GM18511 (cell line): ENCODE results near the gene CDK12.
A peak's percentile ranks its signal among the peaks of the same experiment; 100 is the strongest.
"Not testable (repeated sequence)": the region's sequence is repeated elsewhere in the genome, so short reads cannot be mapped to it uniquely, and the experiment has no call there.

Experiments
- ATAC-seq: cut with Tn5 transposase; IDR thresholded peaks from one replicate; pipeline ENCODE4 v1.9.1; 2021; ENCODE audit warnings: mild to moderate bottlenecking, moderate library complexity; ENCODE audit not compliant: unreplicated experiment

Gene CDK12

GRCh38 chr17:39461113-39461925 is at the start of gene CDK12:
CDK12 (plus strand) TSS chr17:39461486; CDS start chr17:39462072, 586 bp downstream.
- ATAC-seq, result peak; percentile 84

GRCh38 chr17:39416141-39416540 is 45.1 kb upstream of the CDK12 start:
- no peak for ATAC-seq

DNA sequence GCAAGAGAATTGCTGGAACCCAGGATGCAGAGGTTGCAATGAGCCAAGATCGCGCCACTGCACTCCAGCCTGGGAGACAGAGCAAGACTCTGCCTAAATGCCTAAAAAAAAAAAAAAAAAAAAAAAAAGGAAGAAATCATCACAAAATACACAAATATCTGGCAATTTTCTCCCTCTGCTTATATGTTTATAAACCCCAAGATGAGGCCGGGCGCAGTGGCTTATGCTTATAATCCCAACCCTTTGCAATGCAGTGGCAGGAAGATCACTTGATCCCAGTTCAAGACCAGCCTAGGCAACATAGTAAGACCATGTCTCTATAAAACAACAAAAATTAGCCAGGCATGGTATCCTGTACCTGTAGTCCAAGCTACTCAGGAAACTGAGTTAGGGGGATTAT is 31.7 kb upstream of the CDK12 start:
- no peak for ATAC-seq

GRCh38 chr17:39439868-39440267 is 21.4 kb upstream of the CDK12 start:
- not testable (repeated sequence) for ATAC-seq

DNA sequence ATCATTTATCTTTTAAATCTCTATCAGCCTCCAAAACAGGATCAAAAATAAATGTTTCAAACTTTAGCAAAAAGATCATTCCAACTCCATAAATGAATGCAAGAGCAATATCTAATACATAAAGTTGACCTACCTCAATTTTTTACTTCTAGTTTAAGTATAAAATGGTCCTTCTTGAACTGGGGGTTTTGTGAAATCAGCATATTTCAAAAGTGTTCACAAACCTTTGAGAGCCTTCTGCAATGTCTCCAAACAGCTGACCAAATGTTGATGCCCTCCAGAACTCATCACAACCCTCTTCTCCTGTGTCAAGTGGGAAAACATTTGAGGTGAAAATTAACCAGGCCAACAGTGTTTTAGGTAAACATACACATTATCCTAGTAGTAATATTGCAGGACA is 18.0 kb upstream of the CDK12 start:
- no peak for ATAC-seq

DNA sequence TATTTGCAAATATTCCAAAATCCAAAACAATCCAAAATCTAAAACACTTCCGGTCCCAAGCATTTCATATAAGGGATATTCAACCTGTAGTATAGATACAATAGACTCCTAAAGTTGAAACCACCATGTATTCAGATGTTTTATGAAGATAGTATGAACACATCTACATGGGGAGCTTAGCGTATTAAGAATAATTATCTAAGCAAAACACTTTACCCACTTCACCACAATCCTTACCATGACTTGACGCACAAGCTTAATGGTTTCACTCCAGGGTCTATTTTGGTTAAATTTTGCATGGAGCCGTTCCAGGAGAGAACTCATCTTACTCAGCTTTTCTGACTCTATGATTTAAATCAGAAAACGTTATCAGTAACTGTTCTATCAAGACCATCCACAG is 13.7 kb upstream of the CDK12 start:
- no peak for ATAC-seq

DNA sequence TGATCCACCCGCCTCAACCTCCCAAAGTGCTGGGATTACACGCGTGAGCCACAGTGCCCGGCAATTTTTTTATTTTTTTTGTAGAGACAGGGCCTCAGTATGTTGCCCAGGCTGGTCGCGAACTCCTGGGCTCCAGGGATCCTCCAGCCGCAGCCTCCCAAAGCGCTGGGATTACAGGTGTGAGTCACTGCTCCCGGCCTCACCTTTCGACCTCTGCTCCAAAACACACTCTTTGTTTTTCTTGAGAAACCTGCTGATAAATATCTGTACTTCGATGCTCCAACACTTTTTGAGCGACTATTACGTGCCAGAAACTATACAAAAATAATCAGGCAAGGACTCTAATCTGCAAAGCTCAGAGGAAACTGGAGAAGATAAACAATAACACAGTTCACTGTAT is 11.2 kb upstream of the CDK12 start:
- ATAC-seq, result no peak

- peak; percentile 84 for ATAC-seq
Measured at GRCh38 chr17:39450847-39451581, 10.3 kb upstream of the CDK12 start, which contains the start of gene MED1. MED1 (minus strand) TSS chr17:39451263; CDS start chr17:39451062, 201 bp downstream.

DNA sequence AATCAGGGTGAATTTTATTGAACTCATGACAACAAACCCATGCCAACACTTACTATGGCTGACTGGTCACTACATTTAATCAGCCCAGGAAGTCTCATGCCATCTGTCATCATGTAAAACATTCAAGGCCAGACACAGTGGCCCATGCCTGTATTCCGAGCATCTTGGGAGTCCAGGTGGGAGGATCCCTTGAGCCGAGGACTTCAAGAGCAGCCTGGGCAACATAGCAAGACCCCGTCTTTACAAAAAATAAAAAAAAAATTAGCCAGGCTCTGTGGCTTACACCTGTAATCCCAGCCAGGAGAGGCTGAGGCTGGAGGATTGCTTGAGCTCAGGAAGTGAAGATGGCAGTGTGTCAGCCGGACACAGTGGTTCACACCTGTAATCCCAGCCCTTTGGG is 5.4 kb upstream of the CDK12 start:
- no peak for ATAC-seq

DNA sequence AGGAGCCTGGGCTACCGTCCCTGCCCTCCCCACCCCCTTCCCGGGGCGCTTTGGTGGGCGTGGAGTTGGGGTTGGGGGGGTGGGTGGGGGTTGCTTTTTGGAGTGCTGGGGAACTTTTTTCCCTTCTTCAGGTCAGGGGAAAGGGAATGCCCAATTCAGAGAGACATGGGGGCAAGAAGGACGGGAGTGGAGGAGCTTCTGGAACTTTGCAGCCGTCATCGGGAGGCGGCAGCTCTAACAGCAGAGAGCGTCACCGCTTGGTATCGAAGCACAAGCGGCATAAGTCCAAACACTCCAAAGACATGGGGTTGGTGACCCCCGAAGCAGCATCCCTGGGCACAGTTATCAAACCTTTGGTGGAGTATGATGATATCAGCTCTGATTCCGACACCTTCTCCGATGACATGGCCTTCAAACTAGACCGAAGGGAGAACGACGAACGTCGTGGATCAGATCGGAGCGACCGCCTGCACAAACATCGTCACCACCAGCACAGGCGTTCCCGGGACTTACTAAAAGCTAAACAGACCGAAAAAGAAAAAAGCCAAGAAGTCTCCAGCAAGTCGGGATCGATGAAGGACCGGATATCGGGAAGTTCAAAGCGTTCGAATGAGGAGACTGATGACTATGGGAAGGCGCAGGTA is 762 bp downstream of the CDK12 start:
- ATAC-seq, result peak; percentile 19

- ATAC-seq, result no peak
Measured at GRCh38 chr17:39462631-39463375, 1.5 kb downstream of the CDK12 start.

DNA sequence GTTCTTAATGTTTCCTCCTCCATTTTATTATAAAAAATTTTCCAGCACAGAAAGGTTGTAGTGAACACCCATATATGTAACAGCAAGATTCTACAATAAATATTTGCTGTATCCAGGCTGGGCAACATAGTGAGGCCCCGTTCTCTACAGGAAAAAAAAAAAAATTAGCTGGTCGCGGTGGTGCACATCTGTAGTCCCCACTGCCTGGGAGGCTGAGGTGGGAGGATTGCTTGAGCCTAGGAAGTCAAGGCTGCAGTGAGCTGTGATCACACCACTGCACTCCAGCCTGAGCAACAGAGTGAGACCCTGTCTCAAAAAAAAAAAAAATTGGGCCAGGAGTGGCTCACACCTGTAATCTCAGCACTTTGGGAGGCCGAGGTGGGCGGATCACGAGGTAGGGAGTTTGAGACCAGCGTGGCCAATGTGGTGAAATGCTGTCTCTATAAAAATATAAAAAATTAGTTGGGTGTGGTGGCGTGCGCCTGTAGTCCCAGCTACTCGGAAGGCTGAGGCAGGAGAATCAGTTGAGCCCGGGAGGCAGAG is 3.4 kb downstream of the CDK12 start:
- ATAC-seq, result not testable (repeated sequence)

DNA sequence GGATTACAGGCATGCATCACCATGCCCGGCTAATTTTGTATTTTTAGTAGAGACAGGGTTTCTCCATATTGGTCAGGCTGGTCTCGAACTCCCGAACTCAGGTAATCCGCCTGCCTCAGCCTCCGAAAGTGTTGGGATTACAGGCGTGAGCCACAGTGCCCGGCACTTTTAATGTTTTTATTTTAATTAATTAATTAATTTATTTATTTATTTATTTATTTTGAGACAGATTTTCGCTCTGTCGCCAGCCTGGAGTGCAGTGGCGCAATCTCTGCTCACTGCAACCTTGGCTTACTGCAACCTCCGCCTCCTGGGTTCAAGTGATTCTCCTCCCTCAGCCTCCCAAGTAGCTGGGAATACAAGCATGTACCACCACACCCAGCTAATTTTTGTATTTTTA is 7.3 kb downstream of the CDK12 start:
- not testable (repeated sequence) for ATAC-seq

DNA sequence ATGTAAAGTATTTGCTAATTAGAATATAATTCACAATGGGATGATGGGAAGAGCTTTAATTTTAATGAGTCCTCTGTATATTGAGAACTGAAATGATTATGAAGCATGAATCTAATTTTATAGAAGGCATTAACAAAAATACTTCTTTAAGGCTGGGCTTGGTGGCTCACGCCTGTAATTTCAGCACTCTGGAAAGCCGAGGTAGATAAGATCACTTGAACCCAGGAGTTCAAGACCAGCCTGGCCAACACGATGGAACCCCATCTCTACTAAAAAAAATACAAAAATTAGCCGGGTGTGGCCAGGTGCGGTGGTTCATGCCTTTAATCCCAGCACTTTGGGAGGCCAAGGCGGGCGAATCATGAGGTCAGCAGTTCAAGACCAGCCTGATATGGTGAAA is 12.0 kb downstream of the CDK12 start:
- no peak for ATAC-seq

GRCh38 chr17:39479631-39480030 is 18.3 kb downstream of the CDK12 start:
- not testable (repeated sequence) for ATAC-seq

DNA sequence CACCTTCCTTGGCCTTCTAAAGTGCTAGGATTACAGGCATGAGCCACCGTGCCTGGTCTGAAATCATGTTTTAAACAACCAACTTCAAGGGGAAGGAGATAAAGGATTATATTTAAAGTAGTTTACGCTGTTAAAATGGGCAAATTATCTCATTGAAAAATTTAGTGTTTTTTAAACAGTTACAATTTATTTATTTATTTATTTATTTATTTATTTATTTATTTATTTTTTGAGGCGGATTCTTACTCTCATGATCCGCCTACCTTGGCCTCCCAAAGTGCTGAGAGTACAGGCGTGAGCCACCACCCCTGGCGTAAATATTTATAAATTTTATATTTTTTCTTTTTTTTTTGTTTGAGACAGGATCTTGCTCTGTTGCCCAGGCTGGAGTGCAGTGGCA is 22.2 kb downstream of the CDK12 start:
- no peak for ATAC-seq

DNA sequence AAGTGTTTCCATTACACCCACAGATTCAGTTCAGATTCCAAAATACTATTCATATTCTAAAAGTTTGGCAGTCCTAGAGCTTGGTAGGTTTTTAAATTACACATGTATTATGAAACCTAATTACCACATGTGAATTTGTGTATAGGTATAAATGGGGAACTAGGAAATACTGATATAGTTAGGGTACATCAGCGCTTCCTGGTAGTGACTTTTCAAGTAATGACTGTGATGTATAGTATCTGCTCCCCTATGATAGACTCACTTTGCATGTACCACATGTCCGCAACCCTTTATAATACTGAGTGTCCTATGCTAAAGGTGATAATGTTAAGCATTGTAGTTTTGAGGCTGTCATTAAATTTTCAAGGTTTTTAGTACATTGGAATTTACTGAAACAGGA is 22.9 kb downstream of the CDK12 start:
- ATAC-seq, result no peak

GRCh38 chr17:39485555-39485954 is 24.3 kb downstream of the CDK12 start:
- ATAC-seq, result no peak

GRCh38 chr17:39486242-39486641 is 25.0 kb downstream of the CDK12 start:
- no peak for ATAC-seq

- not testable (repeated sequence) for ATAC-seq
Measured at GRCh38 chr17:39487490-39487889, 26.2 kb downstream of the CDK12 start.

DNA sequence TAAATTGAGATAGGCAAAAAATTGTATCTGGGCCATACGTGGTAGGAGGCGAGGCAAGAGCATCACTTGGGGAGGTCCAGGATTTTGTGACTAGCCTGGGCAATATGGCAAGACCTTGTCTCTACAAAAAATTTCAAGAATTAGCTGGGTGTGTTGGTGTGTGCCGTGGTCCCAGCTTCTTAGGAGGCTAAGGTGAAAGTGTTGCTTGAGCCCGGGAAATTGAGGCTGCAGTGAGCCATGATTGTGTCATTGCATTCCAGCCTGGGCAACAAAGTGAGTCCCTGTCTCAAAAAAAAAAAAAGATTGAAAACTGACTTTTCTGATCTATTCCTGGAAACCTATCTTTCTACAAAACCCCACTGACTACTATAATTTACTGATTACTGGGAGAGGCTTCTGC is 26.7 kb downstream of the CDK12 start:
- no peak for ATAC-seq
